GM21528 (cell line): ENCODE results near the gene LRMDA.

ENCODE experiments used
- ATAC-seq: cut with Tn5 transposase; IDR thresholded peaks from one replicate; pipeline ENCODE4 v1.9.1; 2021; ENCODE audit warnings: mild to moderate bottlenecking, moderate library complexity; ENCODE audit not compliant: unreplicated experiment, low FRiP score

LRMDA gene

DNA sequence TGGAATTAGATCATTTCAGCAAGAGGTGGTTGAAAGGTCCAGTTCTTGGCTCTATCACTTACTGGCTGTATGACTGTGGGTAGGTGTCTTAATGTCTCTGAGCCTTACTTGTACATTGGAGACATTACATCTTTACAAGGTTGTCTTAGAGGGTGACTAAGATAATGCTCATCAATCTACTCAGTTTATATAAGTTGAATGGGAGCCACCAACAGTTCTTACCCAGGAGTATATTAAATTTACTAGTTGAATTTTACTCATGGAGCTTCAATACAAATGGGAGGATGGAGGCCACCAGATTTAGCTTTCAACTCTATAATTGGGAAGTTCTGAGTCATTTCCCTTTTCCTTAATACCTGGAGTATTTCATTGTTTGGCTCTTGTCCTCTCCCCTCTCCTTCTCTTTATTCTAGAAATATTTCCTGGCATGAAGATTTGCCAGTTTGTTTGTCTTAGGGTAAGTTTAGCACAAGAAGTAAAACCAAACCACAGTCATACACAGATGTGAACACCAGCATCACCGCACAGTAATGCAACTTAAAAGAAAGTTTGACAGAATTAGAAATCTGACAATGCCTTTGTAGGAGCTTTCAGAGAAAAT is 222.8 kb downstream of the LRMDA start:
- no peak for ATAC-seq

DNA sequence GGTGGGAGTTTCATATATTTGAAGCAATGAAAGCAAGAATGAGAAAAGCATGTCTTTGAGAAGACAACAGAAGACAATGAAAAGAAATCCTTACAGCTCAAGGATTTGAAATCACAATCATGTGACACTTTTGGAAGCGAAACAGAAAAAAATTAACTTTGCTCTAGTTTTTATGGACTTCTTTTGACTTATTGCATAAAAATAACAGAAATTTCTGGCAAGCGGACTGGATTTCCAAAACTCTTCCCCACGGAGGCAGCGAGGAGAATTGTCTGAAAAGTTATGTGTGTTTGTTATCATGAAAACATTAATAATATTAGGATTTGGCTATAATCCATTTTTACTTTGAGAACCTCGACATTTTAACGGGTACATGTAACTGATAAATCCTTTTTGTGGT is 223.3 kb downstream of the LRMDA start:
- no peak for ATAC-seq

DNA sequence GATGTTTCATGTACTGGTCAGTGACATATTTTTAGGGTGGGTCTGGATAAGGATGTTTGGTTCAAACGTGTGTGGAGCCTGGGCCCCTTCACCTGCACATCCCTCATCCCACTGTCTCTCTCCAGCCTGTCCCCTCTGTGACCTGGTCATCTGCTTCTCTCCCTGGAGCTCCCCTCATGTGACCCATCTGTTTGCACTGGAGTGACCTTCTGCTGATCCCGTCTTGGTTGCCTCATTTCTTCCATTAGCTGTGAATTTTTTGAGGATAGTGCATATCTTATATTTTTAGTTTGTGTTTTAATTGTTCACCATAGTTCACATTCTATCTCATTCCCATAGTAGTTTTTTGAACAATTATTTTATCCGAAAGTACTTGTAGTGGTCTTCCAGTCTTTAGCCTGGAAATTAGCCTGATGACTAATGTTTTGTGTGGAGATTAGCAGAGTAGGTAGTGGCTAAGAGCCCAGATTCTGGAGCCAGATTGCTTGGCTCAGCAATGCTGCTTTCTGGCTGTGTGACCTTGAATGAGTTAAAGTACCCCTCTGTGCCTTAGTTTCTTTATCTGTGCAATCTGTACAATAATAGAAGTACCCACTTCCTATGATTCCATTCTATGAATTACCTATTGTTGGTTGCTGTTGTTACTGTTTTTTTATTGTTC is 224.5 kb downstream of the LRMDA start:
- ATAC-seq, result no peak

GRCh38 chr10:75657351-75657750 is 225.9 kb downstream of the LRMDA start:
- ATAC-seq, result no peak

DNA sequence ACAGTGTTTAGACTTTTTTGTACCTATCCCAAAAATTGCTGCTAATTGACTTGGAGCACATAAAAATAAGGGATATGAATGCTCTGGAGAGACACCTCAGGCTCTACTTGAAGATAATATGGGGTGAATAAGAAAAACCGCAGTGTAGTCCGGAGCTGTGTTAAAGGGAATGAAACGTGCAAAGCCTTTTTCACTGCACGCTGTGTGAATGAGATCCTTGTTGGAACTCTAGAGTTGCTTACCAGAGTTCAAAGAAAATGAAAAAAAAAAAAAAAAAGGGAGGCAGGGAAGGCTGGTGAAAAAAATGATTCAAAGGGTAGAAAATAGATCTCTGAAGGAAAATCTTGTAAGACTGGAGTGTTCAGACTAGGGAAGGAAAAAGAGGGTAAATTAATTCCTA is 226.6 kb downstream of the LRMDA start:
- no peak for ATAC-seq

- no peak for ATAC-seq
Observed at GRCh38 chr10:75658496-75658895, 227.1 kb downstream of the LRMDA start.

GRCh38 chr10:75658915-75659314 is 227.5 kb downstream of the LRMDA start:
- no peak for ATAC-seq

GRCh38 chr10:75660823-75661222 is 229.4 kb downstream of the LRMDA start:
- no peak for ATAC-seq

DNA sequence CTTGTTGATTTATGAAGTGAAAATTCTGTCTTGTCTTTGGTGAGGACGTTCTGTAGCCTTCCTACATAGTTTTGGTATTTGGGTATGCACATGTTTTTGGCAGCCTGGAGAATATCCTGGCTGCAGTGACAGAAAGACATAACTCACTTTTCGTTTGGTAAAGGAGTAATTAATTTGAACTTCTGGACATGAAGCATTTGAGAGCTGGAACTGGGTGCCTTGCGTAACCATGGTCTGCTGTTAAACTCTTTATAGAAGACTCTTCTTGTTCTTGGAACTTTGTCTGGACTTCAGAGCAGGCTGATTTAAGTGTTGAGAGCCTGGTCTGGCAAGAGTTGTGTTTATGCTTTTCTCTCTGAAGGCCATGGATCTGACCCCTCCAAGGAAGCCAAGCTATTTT is 231.3 kb downstream of the LRMDA start:
- no peak for ATAC-seq

DNA sequence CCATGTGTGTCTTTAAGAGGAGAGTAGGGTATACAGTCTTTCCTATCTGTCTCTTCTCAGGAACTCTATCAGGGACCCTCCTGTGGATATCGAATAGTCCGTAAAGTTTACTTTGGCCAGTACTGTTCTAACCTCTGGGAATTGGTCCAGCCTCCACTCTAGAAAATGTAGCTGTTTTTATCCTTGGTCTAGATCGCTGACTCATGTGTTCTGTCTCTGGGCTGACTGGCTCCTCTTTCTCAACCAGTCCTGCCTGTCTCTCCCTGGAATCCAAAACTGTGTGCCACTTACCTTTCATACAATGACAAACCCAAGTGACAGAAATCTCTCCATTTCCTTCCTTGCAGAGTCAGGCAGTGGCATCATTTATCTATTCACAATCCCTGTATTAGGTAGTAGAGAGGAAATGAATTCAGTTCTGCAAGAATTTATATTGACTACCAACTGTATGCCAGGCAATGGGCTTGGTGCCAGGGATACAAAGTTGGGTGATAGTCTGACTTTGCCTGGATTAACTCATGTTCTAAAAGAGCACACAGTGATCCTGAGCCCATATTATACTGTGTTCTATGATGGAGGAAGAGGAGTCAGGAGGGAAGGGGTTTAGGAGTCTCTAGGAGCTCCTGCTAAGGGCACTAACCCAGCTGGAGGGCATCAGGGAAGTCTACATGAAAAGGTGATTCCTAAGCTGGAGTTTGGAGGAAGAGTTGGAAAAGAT is 232.7 kb downstream of the LRMDA start:
- no peak for ATAC-seq

DNA sequence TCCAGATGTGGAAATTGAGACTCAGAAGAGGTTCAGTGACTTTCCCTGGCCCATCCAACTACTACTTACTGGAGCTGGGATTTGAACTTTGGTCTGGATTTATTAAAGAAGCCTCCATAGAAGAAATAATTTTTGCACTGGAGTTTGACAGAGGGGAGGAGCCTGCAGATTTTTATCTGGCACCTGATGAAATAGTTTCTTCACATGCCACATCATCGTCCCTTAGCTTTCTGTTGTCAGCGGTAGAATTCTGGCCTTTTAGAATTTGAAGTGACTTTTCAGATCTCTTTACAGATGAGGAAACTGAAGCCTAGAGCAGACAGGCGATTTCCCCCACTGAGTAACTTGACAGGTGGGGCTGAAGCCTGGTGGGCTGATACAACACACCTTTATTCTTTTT is 233.5 kb downstream of the LRMDA start:
- ATAC-seq, result no peak

GRCh38 chr10:75665707-75666106 is 234.3 kb downstream of the LRMDA start:
- no peak for ATAC-seq

GRCh38 chr10:75672111-75672671 is 240.8 kb downstream of the LRMDA start:
- no peak for ATAC-seq

DNA sequence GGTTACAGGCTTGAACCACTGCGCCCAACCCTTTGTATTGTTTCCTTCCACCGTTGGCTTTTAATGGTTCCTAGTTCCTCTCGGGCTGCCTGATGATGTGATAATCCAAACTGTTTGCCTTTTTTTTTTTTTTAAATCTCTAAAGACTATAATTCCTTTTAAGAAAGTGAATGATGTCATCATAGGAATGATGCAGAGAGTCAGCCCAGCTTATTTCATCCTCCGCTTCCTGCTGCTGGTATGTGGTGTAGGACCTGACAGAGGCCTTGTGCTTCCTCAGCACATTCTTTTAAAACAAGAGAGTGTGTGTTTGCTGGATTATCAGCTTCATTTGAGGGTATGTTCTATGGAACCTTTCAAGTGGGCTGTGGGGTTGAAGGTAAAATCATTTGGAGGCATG is 241.4 kb downstream of the LRMDA start:
- ATAC-seq, result no peak

- no peak for ATAC-seq
Observed at GRCh38 chr10:75677541-75677940, 246.1 kb downstream of the LRMDA start.

- no peak for ATAC-seq
Observed at GRCh38 chr10:75678527-75678926, 247.1 kb downstream of the LRMDA start.

GRCh38 chr10:75679536-75679935 is 248.1 kb downstream of the LRMDA start:
- ATAC-seq, result no peak

- ATAC-seq, result no peak
Observed at GRCh38 chr10:75681334-75681733, 249.9 kb downstream of the LRMDA start.

- no peak for ATAC-seq
Observed at GRCh38 chr10:75682649-75683557, 251.5 kb downstream of the LRMDA start.

- ATAC-seq, result no peak
Observed at GRCh38 chr10:75685187-75685586, 253.8 kb downstream of the LRMDA start.
